Measurements from ENCODE around the gene EPC1.
A peak's percentile ranks its signal among the peaks of the same experiment; 100 is the strongest.

Gene EPC1

GRCh38 chr10:32332299-32332750 lies 14.6 kb downstream of the EPC1 start:
- peak; percentile 70 to 72 for DNase-seq (ENCODE audit: low read depth in 2 of 2)

- no peak for DNase-seq (ENCODE audit: low read depth in 2 of 2)
Measured at GRCh38 chr10:32331606-32332005, 15.4 kb downstream of the EPC1 start.

GRCh38 chr10:32330214-32330613 lies 16.7 kb downstream of the EPC1 start:
- DNase-seq (ENCODE audit: low read depth in 2 of 2), result no peak

DNA sequence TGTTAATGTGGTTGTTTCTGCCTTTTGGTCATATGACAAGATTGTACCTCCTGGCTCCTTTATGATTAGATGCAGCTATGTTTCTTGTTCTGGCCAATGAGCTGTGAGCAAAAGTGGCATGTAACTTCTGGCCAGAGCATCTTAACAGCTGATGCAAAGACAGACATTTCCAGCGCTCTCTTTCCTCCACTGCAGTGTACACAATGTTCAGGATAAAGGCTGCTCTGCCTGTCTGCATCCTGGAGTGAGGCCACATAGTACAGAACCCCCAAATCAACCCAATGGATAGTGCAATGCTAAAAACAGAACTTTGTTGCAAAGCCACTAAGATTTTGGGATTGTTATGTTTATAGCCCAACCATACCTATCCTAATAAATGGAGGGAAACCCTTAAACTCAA lies 17.9 kb downstream of the EPC1 start:
- DNase-seq (ENCODE audit: low read depth in 2 of 2), result no peak

- DNase-seq (ENCODE audit: low read depth in 2 of 2), result no peak
Measured at GRCh38 chr10:32328499-32328898, 18.5 kb downstream of the EPC1 start.

DNA sequence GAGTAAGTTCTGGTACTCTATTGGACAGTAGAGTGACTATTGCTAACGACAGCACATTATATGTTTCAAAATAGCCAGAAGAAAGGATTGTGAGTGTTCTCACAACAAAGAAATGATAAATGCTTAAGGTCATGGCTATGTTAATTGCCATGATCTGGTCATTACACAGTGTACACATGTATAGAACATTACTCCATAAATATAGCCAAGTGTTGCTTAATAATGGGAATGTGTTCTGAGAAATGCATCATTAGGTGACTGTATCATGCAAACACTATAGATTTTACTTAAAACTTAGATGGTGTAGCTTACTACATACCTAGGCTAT lies 19.6 kb downstream of the EPC1 start:
- DNase-seq (ENCODE audit: low read depth in 2 of 2), result no peak

GRCh38 chr10:32326680-32327363 lies 20.1 kb downstream of the EPC1 start:
- DNase-seq (ENCODE audit: low read depth in 2 of 2), result no peak

DNA sequence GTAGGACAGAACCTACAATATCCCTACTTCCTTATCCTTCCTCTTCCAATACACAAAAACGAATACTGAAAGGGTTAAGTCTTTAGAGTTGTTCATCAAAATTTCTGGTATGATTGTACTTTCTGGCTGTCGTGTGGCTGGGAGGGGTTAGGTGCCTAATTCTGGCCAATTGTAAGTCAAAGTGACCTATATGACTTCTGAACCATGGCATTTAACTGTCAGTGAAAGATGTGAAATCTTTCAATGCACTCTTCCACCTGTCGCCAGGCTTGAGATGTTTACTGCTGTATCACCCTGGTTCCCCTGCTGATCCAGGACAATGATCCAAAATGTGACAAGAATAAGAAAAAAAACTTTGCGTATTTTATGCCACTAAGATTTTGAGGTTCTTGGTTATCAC lies 20.8 kb downstream of the EPC1 start:
- DNase-seq (ENCODE audit: low read depth in 2 of 2), result no peak

- no peak for DNase-seq (ENCODE audit: low read depth in 2 of 2)
Measured at GRCh38 chr10:32323051-32323450, 23.9 kb downstream of the EPC1 start.

DNA sequence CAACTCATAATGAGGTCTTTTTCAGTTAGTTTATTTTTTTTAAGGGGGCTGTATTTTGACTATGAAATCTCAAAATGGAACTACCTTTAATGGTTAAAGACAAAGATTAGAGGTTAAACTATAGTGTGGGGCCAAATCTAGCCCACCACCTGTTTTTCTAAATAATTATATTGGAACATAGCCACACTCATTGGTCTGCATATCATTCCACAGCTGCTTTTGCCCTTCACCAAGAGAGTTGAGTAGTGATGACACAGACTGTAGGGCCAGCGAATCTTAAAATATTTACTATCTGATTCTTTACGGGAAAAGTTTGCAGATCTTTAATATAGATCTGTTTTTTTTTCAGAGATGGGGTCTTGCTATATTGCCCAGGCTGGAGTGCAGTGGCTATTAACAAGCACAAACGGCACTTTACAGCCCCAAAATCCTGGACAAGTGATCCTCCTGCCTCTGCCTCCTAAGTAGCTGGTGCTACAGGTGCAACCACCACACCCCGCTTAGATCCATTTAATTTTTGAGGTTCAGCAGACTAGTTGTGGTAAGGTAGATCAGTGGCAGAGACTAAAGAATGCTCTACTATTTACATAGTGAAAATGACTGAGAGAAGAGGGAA lies 25.8 kb downstream of the EPC1 start:
- DNase-seq (ENCODE audit: low read depth in 2 of 2), result no peak

GRCh38 chr10:32318476-32318896 lies 28.5 kb downstream of the EPC1 start:
- DNase-seq (ENCODE audit: low read depth in 2 of 2), result no peak

- DNase-seq (ENCODE audit: low read depth in 2 of 2), result no peak
Measured at GRCh38 chr10:32317795-32318357, 29.1 kb downstream of the EPC1 start.

- DNase-seq (ENCODE audit: low read depth in 2 of 2), result no peak
Measured at GRCh38 chr10:32315424-32315823, 31.5 kb downstream of the EPC1 start.

GRCh38 chr10:32314588-32314987 lies 32.4 kb downstream of the EPC1 start:
- DNase-seq (ENCODE audit: low read depth in 2 of 2), result no peak

DNA sequence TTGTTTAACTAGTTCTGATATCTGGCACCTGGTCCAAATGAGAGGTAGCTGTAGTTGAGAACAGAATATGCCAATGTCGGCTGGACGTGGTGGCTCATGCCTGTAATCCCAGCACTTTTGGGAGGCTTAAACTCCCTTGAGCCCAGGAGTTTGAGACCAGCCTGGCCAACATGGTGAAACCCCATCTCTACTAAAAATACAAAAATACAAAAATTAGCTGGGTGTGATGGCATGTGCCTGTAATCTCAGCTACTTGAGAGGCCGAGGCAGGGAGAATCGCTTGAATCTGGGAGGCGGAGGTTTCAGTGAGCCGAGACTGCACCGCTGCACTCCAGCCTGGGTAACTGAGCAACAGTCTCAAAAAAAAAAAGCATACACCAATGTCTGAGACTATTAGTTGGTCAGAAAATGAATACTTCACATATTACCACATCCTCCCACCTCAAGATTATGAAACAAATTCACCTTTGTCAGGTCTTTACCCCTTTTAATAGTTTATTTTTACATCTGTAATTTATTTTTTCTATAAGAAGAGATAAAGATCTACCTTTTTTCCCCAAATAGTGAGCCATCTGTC lies 38.8 kb downstream of the EPC1 start:
- no peak for DNase-seq (ENCODE audit: low read depth in 2 of 2)

- DNase-seq (ENCODE audit: low read depth in 2 of 2), result no peak
Measured at GRCh38 chr10:32307609-32308008, 39.3 kb downstream of the EPC1 start.

DNA sequence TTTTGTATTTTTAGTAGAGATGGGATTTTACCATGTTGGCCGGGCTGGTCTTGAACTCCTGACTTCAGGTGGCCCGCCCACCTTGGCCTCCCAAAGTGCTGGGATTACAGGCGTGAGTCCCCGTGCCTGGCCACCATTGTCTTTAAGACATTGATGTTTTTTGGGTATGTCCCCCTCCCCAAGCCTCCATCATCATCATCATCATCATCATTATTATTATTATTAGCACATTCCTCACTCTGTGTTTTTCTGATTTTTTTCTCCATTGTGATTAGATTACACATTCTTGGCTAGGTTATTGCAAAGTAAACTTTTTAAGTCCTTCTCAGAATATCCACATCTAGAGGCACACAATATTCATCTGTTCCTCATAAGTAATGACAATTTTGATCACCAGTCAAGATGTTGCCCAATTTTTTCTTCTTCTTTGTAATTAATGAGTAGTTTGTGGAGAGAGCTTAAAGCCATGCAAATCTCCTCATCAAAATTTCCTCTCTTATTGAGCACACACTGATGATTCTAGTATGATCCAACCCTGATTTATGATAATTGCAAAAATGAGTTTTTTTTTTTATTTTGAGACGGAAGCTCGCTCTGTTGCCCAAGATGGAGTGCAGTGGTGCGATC lies 47.5 kb downstream of the EPC1 start:
- no peak for DNase-seq (ENCODE audit: low read depth in 2 of 2)

DNA sequence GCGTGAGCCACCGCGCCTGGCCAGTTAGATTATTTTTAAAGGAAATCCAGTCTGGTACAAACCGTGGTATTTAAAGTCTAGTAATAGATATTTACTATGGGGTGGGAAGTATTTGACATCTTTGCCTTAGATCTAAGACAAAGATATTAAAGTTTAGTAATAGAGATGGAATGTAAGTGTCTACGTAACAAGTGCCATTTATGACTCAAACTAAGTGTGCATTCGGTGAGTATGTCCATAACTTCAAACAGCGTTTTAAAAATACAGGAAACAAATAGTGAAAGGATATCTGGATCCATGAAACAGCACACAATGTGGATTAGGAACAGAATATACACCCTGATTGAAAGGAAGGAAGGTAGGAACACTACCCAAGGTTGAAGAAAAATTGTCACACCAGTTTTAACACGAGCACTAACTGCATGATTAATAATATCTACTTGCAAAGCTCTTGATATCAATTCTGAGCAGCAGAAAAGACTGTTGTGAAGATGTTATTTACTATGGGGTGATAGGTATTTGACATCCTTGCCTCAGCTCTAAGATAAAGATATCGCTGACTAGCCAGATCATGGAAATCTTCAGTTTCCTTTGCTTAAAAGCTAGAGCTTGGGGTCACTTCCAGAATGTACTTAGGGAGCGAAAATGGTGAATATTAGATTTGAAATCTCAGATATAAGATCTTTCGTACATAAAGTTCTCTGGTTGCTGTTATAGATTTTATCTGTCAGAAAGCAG lies 48.7 kb downstream of the EPC1 start:
- no peak for DNase-seq (ENCODE audit: low read depth in 2 of 2)

DNA sequence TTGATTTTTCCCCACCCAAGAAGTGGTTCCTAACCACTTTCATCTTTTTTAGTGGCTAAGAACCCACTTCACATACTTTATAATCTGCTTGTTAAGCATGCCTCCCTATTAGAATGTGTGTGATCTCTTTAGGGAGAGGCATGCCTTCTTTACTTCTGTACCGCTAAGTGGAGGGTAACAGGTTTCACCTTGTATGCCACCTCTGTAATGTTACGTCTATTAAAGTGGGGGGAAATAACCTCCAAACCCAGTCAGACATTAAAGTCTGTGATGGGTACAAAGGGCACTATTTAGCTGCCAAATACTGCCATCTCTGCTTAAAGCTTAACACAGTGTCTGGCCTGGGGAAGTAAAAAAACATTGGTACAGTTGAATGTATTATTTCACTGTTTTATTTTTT lies 51.9 kb downstream of the EPC1 start:
- DNase-seq (ENCODE audit: low read depth in 2 of 2), result no peak

GRCh38 chr10:32293581-32293980 lies 53.4 kb downstream of the EPC1 start:
- no peak for DNase-seq (ENCODE audit: low read depth in 2 of 2)

DNA sequence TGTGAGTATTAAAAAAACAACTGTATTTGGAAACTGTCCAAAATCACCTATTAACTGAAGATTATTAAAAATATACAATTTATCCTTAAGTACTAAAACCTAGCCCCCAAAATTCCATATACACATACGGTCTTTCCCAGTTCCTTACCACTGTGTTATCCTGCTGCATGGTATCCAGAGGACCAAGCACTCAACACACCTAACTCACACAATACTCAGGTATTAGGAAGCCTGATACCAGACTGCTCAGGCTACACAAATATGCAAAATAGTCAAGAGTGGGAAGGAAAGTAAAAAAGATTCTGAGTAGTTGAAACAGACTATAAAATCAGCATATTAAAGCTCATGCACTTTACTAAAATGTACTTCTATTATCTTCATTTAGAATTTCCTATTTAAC lies 67.2 kb downstream of the EPC1 start:
- DNase-seq (ENCODE audit: low read depth in 2 of 2), result no peak

GRCh38 chr10:32273336-32273735 lies 73.6 kb downstream of the EPC1 start:
- DNase-seq (ENCODE audit: low read depth in 2 of 2), result no peak

All from stimulated activated CD8-positive, alpha-beta memory T cell treated with anti-CD3 and anti-CD28 coated beads, Interleukin-15, amount 100 ng/mL, for 48 hours (primary cell).